H1 (cell line): Measurements from ENCODE around the gene GAP43. TPM values are rescaled to one million over a fixed set of nuclear protein-coding genes. Genes with fewer than 3 reads are reported as not detected.

Source experiments
- CTCF ChIA-PET: fragments of 300-600 bp; sonication (Branson Sonifier 250); formaldehyde crosslinking; loops from one replicate; lab custom pipeline; 2021; ENCODE audit not compliant: partially characterized antibody; lab: Charles Lee
- POLR2A ChIA-PET: fragments of 300-600 bp; sonication (Branson Sonifier 250); formaldehyde crosslinking; loops from one replicate; lab custom pipeline; 2021; ENCODE audit warnings: inconsistent platforms; ENCODE audit not compliant: partially characterized antibody; lab: Charles Lee
- DNase-seq, 2 experiments: peaks; one replicate each; pipeline versions ENCODE4 v3.0.0 to v3.0.0-alpha.2; 2010 to 2022; ENCODE audit warnings: low spot score in 2 of 2, low read depth in 1 of 2, mixed read lengths in 1 of 2
- FAIRE-seq: peaks from 2 replicates; lab custom pipeline; 2011; peaks lifted over from hg19 to GRCh38; lab: Jason Lieb, UNC
- H2AFZ ChIP-seq: 2 replicates; pipeline ENCODE4 v1.8.1; 2012; ENCODE audit warnings: low read length, inconsistent platforms
- H2AK5ac ChIP-seq: 2 replicates; pipeline ENCODE4 v1.6.1; 2013; ENCODE audit warnings: low read depth, low read length
- H2BK120ac ChIP-seq: replicated peaks from 2 replicates; pipeline ENCODE3; 2013; ENCODE audit warnings: low read depth, low read length, inconsistent platforms
- H2BK12ac ChIP-seq: 2 replicates; pipeline ENCODE4 v1.6.1; 2013; ENCODE audit warnings: low read depth, low read length
- H2BK15ac ChIP-seq: 2 replicates; pipeline ENCODE4 v1.6.1; 2013; ENCODE audit warnings: low read length
- H2BK20ac ChIP-seq: 2 replicates; pipeline ENCODE4 v1.6.1; 2013; ENCODE audit warnings: low read length
- H2BK5ac ChIP-seq: 2 replicates; pipeline ENCODE4 v1.6.1; 2013; ENCODE audit warnings: low read depth, low read length
- H3K14ac ChIP-seq: 2 replicates; pipeline ENCODE4 v1.6.1; 2013; ENCODE audit warnings: inconsistent platforms; ENCODE audit not compliant: insufficient read length
- H3K18ac ChIP-seq: 2 replicates; pipeline ENCODE4 v1.6.1; 2013; ENCODE audit warnings: low read length; ENCODE audit errors: extremely low read depth
- H3K23ac ChIP-seq: 2 replicates; pipeline ENCODE4 v1.6.1; 2013; ENCODE audit warnings: inconsistent platforms; ENCODE audit not compliant: insufficient read length
- H3K23me2 ChIP-seq: 2 replicates; pipeline ENCODE4 v1.6.1; 2013; ENCODE audit warnings: low read depth, low read length
- H3K27ac ChIP-seq: 2 replicates; pipeline ENCODE4 v1.6.1; 2011; ENCODE audit warnings: low read depth, low read length, inconsistent platforms
- H3K27me3 ChIP-seq, 4 experiments: replicated peaks in 1 of 4; 1 replicate in 1 of 4; 2 replicates in 3 of 4; pipeline versions ENCODE4 v1.6.1 to v1.8.1; 2011 to 2013; ENCODE audit warnings: low read length in 3 of 4, mild to moderate bottlenecking in 3 of 4, inconsistent platforms in 2 of 4, mixed read lengths in 2 of 4, moderate library complexity in 1 of 4; ENCODE audit not compliant: control insufficient read depth in 3 of 4, insufficient read depth in 3 of 4; ENCODE audit errors: extremely low read depth in 1 of 4
- H3K36me3 ChIP-seq, 4 experiments: 2 replicates each; pipeline versions ENCODE4 v1.6.1 to v1.8.1; 2011 to 2013; ENCODE audit warnings: mild to moderate bottlenecking in 4 of 4, low read length in 3 of 4, moderate library complexity in 2 of 4, control low read depth in 1 of 4, inconsistent platforms in 1 of 4; ENCODE audit not compliant: insufficient read depth in 4 of 4, control insufficient read depth in 2 of 4
- H3K4ac ChIP-seq: replicated peaks from 2 replicates; pipeline ENCODE3; 2013; ENCODE audit warnings: low read length, low read depth, mixed read lengths, inconsistent platforms; ENCODE audit not compliant: insufficient read length
- H3K4me1 ChIP-seq, 4 experiments: replicated peaks in 1 of 4; 1 replicate in 1 of 4; 2 replicates in 3 of 4; pipeline versions ENCODE4 v1.6.1 to v1.8.1; 2011 to 2013; ENCODE audit warnings: low read length in 3 of 4, inconsistent platforms in 2 of 4, mixed read lengths in 1 of 4; ENCODE audit not compliant: insufficient read depth in 4 of 4, control insufficient read depth in 3 of 4
- H3K4me2 ChIP-seq, 2 experiments: 2 replicates each; pipeline versions ENCODE4 v1.6.1 to v1.8.1; 2011 to 2013; ENCODE audit warnings: low read depth in 2 of 2, low read length in 2 of 2, control low read depth in 1 of 2, inconsistent platforms in 1 of 2, mild to moderate bottlenecking in 1 of 2; ENCODE audit not compliant: insufficient read depth in 1 of 2
- H3K4me3 ChIP-seq, 4 experiments: fragments of 200-600, 300-600 bp in 1 of 4; sonication (generic), shearing (Covaris generic), sonication (Bioruptor Twin) in 1 of 4; 2 replicates each; pipeline versions ENCODE4 v1.5.1 to v1.8.1; 2011 to 2016; ENCODE audit warnings: low read length in 4 of 4, low read depth in 3 of 4, control low read depth in 2 of 4, inconsistent platforms in 2 of 4, mild to moderate bottlenecking in 2 of 4, mixed read lengths in 1 of 4, moderate library complexity in 1 of 4; ENCODE audit not compliant: insufficient read depth in 2 of 4; ENCODE audit errors: extremely low read depth in 1 of 4
- H3K56ac ChIP-seq: replicated peaks from 2 replicates; pipeline ENCODE3; 2013; ENCODE audit warnings: low read depth, mild to moderate bottlenecking, mixed read lengths, low read length, inconsistent platforms; ENCODE audit not compliant: insufficient read length
- H3K79me1 ChIP-seq: 2 replicates; pipeline ENCODE4 v1.6.1; 2013; ENCODE audit warnings: low read depth, low read length, control low read depth
- H3K79me2 ChIP-seq, 2 experiments: 2 replicates each; pipeline versions ENCODE4 v1.6.1 to v1.8.1; 2012 to 2013; ENCODE audit warnings: low read length in 2 of 2, mild to moderate bottlenecking in 2 of 2, inconsistent platforms in 1 of 2; ENCODE audit not compliant: insufficient read depth in 2 of 2, control insufficient read depth in 1 of 2
- H3K9ac ChIP-seq, 4 experiments: replicated peaks in 1 of 4; 1 replicate in 1 of 4; 2 replicates in 3 of 4; pipeline versions ENCODE4 v1.6.1 to v1.8.1; 2011 to 2013; ENCODE audit warnings: low read depth in 3 of 4, low read length in 3 of 4, control low read depth in 2 of 4, mild to moderate bottlenecking in 2 of 4, moderate library complexity in 2 of 4, inconsistent platforms in 1 of 4; ENCODE audit errors: extremely low read depth in 1 of 4
- H3K9me3 ChIP-seq, 2 experiments: 2 replicates each; pipeline versions ENCODE4 v1.6.1 to v1.8.1; 2012 to 2013; ENCODE audit warnings: mild to moderate bottlenecking in 2 of 2, moderate library complexity in 2 of 2, control low read depth in 1 of 2, inconsistent platforms in 1 of 2, low read depth in 1 of 2, low read length in 1 of 2, mixed read lengths in 1 of 2; ENCODE audit not compliant: insufficient read depth in 2 of 2
- H4K20me1 ChIP-seq, 2 experiments: replicated peaks in 1 of 2; 2 replicates each; pipeline versions ENCODE3 to v1.8.1; 2011 to 2013; ENCODE audit warnings: inconsistent platforms in 2 of 2, low read length in 2 of 2, mild to moderate bottlenecking in 1 of 2; ENCODE audit not compliant: insufficient read depth in 2 of 2, control insufficient read depth in 1 of 2
- H4K5ac ChIP-seq: 2 replicates; pipeline ENCODE4 v1.6.1; 2013; ENCODE audit warnings: low read length, low read depth, mixed read lengths, inconsistent platforms; ENCODE audit not compliant: insufficient read length
- H4K8ac ChIP-seq: 2 replicates; pipeline ENCODE4 v1.8.0; 2013; ENCODE audit warnings: mild to moderate bottlenecking, moderate library complexity, low read length, inconsistent platforms; ENCODE audit not compliant: insufficient read depth; ENCODE audit errors: extremely low read depth
- H4K91ac ChIP-seq: replicated peaks from 2 replicates; pipeline ENCODE3; 2013; ENCODE audit warnings: low read length, mixed read lengths, inconsistent platforms; ENCODE audit not compliant: insufficient read length
- ATF3 ChIP-seq: IDR thresholded peaks from 2 replicates; pipeline ENCODE4 v1.6.1; 2011; ENCODE audit warnings: low read depth, mild to moderate bottlenecking, low read length; ENCODE audit not compliant: insufficient read depth
- CEBPB ChIP-seq: IDR thresholded peaks from 2 replicates; pipeline ENCODE4 v1.6.1; 2012; ENCODE audit warnings: low read depth, low read length
- KDM4A ChIP-seq: IDR thresholded peaks from one replicate; pipeline ENCODE4 v1.7.1; 2012; ENCODE audit warnings: low read depth, mild to moderate bottlenecking, moderate library complexity, low read length, inconsistent platforms; ENCODE audit not compliant: severe bottlenecking
- SRF ChIP-seq: IDR thresholded peaks from 2 replicates; pipeline ENCODE4 v1.6.1; 2011; ENCODE audit warnings: mild to moderate bottlenecking, low read depth, low read length, moderate library complexity
- SUZ12 ChIP-seq: fragments of 200-600 bp; sonication (generic); IDR thresholded peaks from 2 replicates; pipeline ENCODE4 v1.6.1; 2012; ENCODE audit warnings: mild to moderate bottlenecking, inconsistent platforms, low read length, moderate library complexity, mixed read lengths
- WGBS, 2 experiments: shearing (Covaris generic) in 1 of 2; methylation state at CpG; one replicate each; pipeline versions ENCODE4 v1.1.6 to v1.1.7; 2013 to 2015; ENCODE audit warnings: low lambda C conversion rate in 2 of 2, mixed read lengths in 2 of 2, inconsistent platforms in 1 of 2, low coverage in 1 of 2, missing lambda C conversion rate in 1 of 2; ENCODE audit not compliant: insufficient replicate concordance in 2 of 2, insufficient coverage in 1 of 2, insufficient read length in 1 of 2; ENCODE audit errors: extremely low coverage in 1 of 2, missing lambda C conversion rate in 1 of 2; 5-methylcytosine and 5-hydroxymethylcytosine counted together
- polyA plus RNA-seq, 7 experiments: library from polyadenylated mRNA; depleted of rRNA in 3 of 7; stranded (reverse) in 5 of 7; unstranded in 2 of 7; fragments of >200 nt in 5 of 7; fragments of 200-250 nt in 2 of 7; gene quantifications; 1 replicate in 5 of 7; 2 replicates in 1 of 7; 4 replicates in 1 of 7; pipeline versions ENCODE4 v1.2.1 to v1.2.3, GENCODE V29; 2011 to 2013; ENCODE audit warnings: missing spikeins in 2 of 7, mixed read lengths in 2 of 7
- total RNA-seq: library from RNA; stranded (reverse); fragmentation: NEBNext Ultra II Directional; extraction: Animal tissue kit (Norgen Biotek cat#: 25700); gene quantifications from 2 replicates; pipeline ENCODE4 v1.2.1, GENCODE V29; 2021

The GAP43 gene
- total and polyA plus RNA-seq, 2 of the 8 experiments (the other 6 are each of a cell fraction or from before 2014, with no cell fraction given), result 11.2 to 21.9 TPM

- Histone ChIP-seq H2AFZ (no peak overlapping the region), H2BK5ac (no peak overlapping the region), H3K27ac (no peak overlapping the region), H3K27me3 (no peaks in the 10 kb centered on the region), H3K14ac (no peak overlapping the region), H3K23me2 (peaks cover 2% of the 10 kb centered on the region; the same call in 1 of the 2 replicates), H2BK20ac (no peak overlapping the region), H2BK120ac (no peak overlapping the region), H3K79me1 (0 out of 2 replicates have a peak, but pooled peaks cover 2% of the 10 kb centered on the region), H3K79me2 (peaks cover 0 to 7% of the 10 kb centered on the region in 2 experiments; a peak in 1 of 4 replicates), H3K56ac (no peak overlapping the region), H3K4me3 (no peak overlapping the region), H2BK15ac (no peak overlapping the region), H3K18ac (no peak overlapping the region), H3K36me3 (no peaks in the 10 kb centered on the region), H4K20me1 (no peaks in the 10 kb centered on the region), H3K4ac (no peak overlapping the region), H4K8ac (no peak overlapping the region), H3K9me3 (no peaks in the 10 kb centered on the region), H3K9ac (no peak overlapping the region), H2AK5ac (no peak overlapping the region), H4K91ac (no peak overlapping the region), H3K23ac (no peak overlapping the region), H2BK12ac (no peak overlapping the region), H3K4me1 (peaks cover 1 to 16% (median 7%) of the 10 kb centered on the region in 4 experiments; a peak in 6 of 7 replicates), H3K4me2 (no peak overlapping the region), H4K5ac (no peak overlapping the region)
- WGBS, 2 experiments, result 90% methylated on average over 3 of the region's 3 CpGs; no CpG with 5 or more reads in 1 of the 2 experiments
- POLR2A ChIA-PET, result no interaction called here
- CTCF ChIA-PET, result interaction anchor here (0.8 kb wide), 1 partner anchor 413 kb away, joined by 3 read pairs; no protein-coding TSS in a partner anchor
- DNase-seq, result no peak
- FAIRE-seq, result no peak
- no peak for TF ChIP-seq SUZ12
- TF ChIP-seq SRF, result no peak
- TF ChIP-seq CEBPB, result no peak
- no peak for TF ChIP-seq ATF3
- TF ChIP-seq KDM4A, result no peak
Observed at GRCh38 chr3:115630850-115631249, 7.5 kb downstream of the GAP43 start.
